HG02938 (cell line): Measurements from ENCODE around the gene SRPRB.

Experiments used
- ATAC-seq: cut with Tn5 transposase; IDR thresholded peaks from one replicate; pipeline ENCODE4 v1.9.1; 2021; ENCODE audit warnings: mild to moderate bottlenecking, moderate library complexity; ENCODE audit not compliant: unreplicated experiment

Gene SRPRB

DNA sequence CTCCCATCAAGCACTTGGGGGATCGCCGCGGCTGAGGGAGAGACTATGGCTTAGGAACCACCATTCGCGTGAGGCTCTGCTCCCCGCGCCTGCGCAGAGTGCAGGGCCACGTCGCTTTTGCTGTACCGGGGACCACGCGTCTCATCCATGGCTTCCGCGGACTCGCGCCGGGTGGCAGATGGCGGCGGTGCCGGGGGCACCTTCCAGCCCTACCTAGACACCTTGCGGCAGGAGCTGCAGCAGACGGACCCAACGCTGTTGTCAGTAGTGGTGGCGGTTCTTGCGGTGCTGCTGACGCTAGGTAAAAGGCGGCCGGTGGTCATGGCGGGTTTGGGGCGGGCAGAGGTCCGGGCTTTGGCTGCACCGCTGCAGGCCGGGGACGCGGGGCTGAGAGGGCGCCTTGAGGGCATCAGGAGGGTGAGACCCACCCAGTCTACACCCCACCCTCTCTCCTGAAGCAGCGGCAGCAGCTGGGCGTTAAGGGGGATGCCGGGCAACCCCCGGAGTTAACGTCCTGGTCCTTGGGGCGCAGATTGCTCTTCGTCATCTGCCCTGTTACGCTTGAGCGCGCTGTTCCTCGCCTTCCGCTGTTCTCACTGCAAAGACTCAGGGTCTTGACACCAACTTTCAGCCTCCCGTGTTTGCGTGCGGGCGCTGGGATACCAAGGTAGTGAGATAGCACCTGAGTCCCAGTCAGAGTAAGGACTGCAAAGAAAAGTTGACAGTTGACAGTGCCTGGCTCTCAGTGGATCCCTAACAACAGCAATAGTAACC is at the start of gene SRPRB:
SRPRB (plus strand) TSS at position 114 of the 774 bp plus-strand sequence; CDS start at position 148, 34 bp downstream.
- peak; percentile 97 for ATAC-seq

DNA sequence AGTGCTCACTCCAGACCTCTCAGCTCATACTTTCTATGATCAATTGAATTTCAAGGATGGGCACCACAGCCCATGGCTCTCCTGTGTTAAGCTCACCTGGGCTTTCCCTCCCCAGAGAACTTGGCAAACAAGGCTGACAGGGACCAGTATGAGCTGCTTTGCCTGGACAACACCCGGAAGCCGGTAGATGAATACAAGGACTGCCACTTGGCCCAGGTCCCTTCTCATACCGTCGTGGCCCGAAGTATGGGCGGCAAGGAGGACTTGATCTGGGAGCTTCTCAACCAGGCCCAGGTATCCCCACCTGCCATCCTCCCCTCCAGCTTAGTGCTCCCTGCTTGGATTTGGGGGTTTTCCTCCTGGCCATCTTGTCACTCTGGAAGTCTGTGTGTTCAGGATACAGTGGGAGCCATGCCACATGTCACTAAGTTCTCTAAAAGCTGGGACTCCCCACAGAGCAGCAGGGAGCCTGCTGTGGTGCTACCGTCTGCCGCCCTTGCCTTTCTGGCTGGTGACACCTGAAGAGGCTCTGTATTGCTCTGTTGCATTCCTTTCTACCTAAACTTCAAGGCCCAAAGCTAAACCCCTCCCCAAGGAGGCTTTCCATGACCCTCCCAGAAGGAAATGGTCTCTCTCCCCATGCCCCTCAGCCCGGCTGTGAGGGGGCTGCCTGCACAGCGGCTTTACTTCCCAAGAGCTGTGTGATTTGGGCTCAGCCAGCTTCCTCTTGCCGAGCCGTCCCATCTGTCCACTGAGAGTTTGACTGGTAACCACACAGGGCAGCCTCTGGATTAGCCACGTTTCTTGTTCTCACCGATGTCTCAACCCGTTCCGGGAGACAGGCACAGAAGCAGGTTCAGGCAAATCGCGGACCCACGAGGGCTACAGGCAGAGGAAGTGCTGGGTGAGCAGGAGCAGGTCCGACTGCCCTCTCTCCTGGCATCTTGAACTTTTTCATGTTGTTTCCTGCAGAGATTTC is 48.6 kb upstream of the SRPRB start:
- ATAC-seq = no peak

- ATAC-seq = no peak
These were observed 47.7 kb upstream of the SRPRB start for GRCh38 chr3:133757701-133758567.

GRCh38 chr3:133758568-133758928 is 47.1 kb upstream of the SRPRB start:
- no peak for ATAC-seq

GRCh38 chr3:133758964-133759739 is 46.5 kb upstream of the SRPRB start:
- no peak for ATAC-seq

DNA sequence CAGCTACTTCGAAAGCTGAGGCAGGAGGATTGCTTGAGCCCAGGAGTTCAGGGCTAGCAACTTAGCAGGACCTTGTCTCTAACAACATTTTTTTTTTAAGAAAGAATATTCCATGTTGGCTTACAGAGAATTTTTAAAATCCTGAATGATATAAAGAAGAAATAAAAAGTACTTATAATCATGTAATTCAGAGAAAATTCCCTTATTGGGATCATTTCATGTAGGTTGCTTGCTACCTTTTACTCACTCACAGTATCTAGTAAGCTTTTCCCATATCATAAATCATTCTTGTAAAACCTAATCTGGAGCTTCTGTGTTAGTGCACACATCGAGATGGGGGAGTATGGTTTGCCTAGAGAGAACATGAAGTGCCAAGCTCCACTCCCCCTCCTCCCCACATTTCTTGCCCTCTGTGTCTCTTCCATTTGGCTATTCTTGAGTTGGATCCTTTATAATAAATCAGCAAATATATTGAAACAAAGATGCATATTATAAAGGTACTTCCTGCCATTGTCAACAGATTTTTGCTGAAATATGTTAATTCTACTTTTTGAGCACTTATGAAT is 45.8 kb upstream of the SRPRB start:
- no peak for ATAC-seq

DNA sequence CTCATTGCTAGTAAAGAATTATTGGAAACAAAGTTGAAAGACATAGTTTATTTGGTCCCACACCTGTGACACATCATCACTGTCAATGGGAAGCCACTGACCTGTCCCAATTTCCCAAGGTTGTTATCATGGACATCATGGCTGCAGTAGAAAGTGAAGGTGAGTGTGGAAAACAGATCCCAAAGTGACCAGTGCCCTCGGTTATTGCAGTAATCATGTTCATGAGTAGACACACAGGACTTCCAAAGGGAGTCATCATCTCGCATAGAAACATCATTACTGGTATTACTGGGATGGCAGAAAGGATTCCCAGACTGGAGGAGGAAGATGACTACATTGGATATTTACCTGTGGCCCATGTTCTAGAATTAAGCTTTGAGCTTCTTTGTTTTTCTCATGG is 44.7 kb upstream of the SRPRB start:
- ATAC-seq = no peak

DNA sequence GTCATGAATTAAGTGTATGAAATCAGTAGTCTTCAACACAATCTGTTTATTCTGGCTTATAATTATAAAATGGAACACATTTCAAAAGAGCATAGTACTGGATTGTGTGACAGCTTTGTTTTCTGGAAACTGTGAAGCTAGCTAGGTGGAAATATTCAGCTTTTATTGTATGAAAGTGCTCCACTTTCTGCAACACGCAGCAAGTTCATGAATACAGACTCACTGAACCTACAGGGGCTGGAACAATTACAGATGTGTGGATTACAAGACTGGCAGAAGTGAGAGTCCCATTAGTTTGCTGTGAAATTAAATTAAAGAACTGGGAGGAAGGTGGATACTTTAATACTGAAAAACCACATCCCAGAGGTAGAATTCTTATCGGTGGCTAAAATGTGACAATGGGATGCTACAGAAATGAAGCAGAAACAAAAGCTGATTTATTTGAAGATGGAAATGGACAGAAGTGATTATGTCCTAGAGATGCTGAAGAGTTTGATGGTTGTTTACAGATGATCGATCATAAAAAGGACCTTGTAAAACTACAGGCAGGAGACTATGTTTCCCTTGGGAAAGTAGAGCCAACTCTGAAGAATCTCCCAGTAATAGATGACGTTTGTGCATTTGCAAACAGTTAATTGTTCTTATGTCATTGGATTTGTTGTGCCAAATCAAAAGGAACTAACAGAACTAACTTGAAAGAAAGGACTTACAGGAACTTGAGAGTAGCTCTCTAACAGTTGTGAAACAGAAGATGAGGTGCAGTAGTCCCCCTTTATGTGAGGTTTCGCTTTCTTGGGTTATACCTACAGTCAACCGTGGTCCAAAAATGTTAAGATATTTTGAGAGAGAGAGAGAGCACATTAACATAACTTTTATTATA is 43.8 kb upstream of the SRPRB start:
- ATAC-seq = no peak

GRCh38 chr3:133762539-133762938 is 43.1 kb upstream of the SRPRB start:
- no peak for ATAC-seq

DNA sequence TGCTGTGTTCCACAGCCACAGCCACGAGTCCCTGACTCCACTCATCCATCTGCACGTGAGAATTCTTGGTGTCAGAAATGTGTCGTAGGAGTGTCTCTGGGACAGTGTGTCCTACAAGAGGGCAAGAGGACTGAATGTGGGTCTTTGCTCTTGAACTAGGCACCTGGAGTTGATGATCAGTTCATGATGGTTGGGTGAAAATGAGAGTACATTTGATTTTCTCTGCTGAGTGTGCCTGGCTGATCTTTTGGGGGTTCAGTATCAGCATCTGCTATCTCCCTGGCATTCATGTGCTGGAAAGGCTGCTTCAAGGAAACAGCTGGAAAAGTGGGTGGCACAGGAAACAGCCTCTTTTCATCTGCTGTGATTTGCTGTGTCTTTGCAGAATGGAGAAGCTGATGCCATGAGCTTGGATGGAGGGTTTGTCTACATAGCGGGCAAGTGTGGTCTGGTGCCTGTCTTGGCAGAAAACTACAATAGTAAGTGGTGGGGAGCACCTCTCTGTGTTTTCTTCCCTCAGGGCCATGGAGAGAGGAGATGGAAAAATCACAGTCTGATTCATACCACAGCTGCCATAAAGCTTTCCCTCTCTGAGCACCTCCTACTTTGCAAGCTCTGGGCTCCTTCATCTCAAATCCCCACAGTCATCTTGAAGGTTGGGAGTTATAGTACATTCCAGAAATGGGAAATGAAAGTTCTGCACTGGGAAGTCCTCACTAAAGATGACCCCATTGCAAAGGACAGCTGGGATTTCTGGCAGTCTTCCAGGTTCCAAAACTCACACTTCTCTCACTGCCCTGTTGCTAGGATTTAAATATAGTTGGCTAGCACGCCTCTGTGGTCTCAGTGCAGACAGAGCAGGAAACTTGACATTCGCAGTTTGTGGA is 41.6 kb upstream of the SRPRB start:
- no peak for ATAC-seq

GRCh38 chr3:133765256-133765655 is 40.4 kb upstream of the SRPRB start:
- ATAC-seq = no peak

GRCh38 chr3:133767607-133768006 is 38.0 kb upstream of the SRPRB start:
- ATAC-seq = no peak

GRCh38 chr3:133769536-133769935 is 36.1 kb upstream of the SRPRB start:
- ATAC-seq = no peak

DNA sequence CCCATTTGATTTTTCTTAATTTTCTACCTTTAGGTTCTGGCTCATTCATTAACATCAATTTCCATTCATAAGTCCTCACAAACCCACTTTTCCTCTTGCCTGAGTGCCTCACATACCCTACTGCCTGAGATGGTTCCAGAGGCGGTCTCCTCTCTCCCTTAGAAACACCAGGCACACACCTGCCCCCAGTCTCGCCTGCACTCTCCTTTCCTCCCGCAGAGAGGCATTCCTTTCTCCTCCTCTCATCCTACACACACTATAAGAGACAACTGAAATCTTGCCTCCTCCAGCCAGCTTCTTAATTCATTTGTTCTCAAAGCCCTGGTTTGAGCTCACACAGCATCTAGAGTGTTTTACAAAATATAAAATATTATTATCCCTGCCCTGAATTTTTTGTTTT is 31.9 kb upstream of the SRPRB start:
- ATAC-seq = no peak

DNA sequence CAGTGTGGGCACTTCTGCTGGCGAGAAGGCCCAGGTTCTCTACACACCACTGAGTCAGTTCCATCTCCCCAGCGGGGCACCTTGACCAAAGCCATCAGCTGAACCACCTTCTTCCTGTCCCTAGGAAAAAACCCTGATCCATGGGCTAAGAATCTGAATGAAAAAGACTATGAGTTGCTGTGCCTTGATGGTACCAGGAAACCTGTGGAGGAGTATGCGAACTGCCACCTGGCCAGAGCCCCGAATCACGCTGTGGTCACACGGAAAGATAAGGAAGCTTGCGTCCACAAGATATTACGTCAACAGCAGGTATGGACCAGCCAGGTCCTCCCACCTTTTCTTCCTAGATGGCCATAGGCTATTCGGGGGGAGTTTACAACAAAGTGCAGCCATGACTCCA is 30.3 kb upstream of the SRPRB start:
- no peak for ATAC-seq

- ATAC-seq = no peak
These were observed 29.8 kb upstream of the SRPRB start for GRCh38 chr3:133775835-133776234.

GRCh38 chr3:133776794-133777438 is 28.7 kb upstream of the SRPRB start:
- ATAC-seq = no peak
